PC-9 (cell line): ENCODE measurements around the gene SNAP91. TPM values are rescaled to one million over a fixed set of nuclear protein-coding genes. Genes with fewer than 3 reads are reported as not detected.

Experiments
- BruUV-seq: library from RNA; stranded (reverse); fragments of 400-500 nt; replicated peaks from 2 replicates; lab custom pipeline; 2021; lab: Mats Ljungman, UMichigan
- CTCF ChIA-PET: fragments of 300-600 bp; sonication (Branson Sonifier 250); formaldehyde crosslinking; loops from one replicate; lab custom pipeline; 2022; ENCODE audit warnings: antibody characterized with exemption; lab: Charles Lee
- POLR2A ChIA-PET: fragments of 300-600 bp; sonication (Branson Sonifier 250); formaldehyde crosslinking; loops from one replicate; lab custom pipeline; 2022; ENCODE audit warnings: antibody characterized with exemption; ENCODE audit not compliant: unreplicated experiment; lab: Charles Lee
- DNase-seq, 2 experiments: peaks; one replicate each; pipeline versions ENCODE4 v3.0.0 to v3.0.0-alpha.2; 2015 to 2022; ENCODE audit warnings: mixed read lengths in 1 of 2
- H2AFZ ChIP-seq: fragments of 200-600 bp; sonication (generic); 2 replicates; pipeline ENCODE4 v1.8.1; 2017; ENCODE audit warnings: antibody characterized with exemption
- H3F3A ChIP-seq: fragments of 200-600 bp; sonication (generic); 2 replicates; pipeline ENCODE4 v1.8.1; 2017; ENCODE audit warnings: antibody characterized with exemption, mild to moderate bottlenecking, low read depth; ENCODE audit not compliant: insufficient read depth
- H3K27ac ChIP-seq: fragments of 200-600 bp; sonication (generic); 2 replicates; pipeline ENCODE4 v1.6.1; 2016; ENCODE audit warnings: mixed run types
- H3K27me3 ChIP-seq: fragments of 200-600 bp; sonication (generic); 2 replicates; pipeline ENCODE4 v1.6.1; 2016; ENCODE audit warnings: low read depth, mixed run types; ENCODE audit not compliant: insufficient read depth
- H3K36me3 ChIP-seq: fragments of 200-600 bp; sonication (generic); 2 replicates; pipeline ENCODE4 v1.6.1; 2016; ENCODE audit warnings: low read depth, mixed run types
- H3K4me1 ChIP-seq: fragments of 200-600 bp; sonication (generic); replicated peaks from 2 replicates; pipeline ENCODE4 v1.6.1; 2016; ENCODE audit warnings: mixed run types; ENCODE audit not compliant: insufficient read depth
- H3K4me2 ChIP-seq: fragments of 200-600 bp; sonication (generic); 2 replicates; pipeline ENCODE4 v1.6.1; 2017; ENCODE audit warnings: mixed run types
- H3K4me3 ChIP-seq: fragments of 200-600 bp; sonication (generic); 2 replicates; pipeline ENCODE4 v1.6.1; 2016; ENCODE audit warnings: mixed run types
- H3K79me2 ChIP-seq: fragments of 200-600 bp; sonication (generic); 2 replicates; pipeline ENCODE4 v1.6.1; 2017; ENCODE audit warnings: low read depth, mixed run types
- H3K9me2 ChIP-seq: fragments of 200-600 bp; sonication (generic); 2 replicates; pipeline ENCODE4 v1.8.1; 2017; ENCODE audit warnings: mild to moderate bottlenecking; ENCODE audit not compliant: insufficient read depth
- H3K9me3 ChIP-seq: fragments of 200-600 bp; sonication (generic); 2 replicates; pipeline ENCODE4 v1.8.1; 2016; ENCODE audit warnings: low read depth; ENCODE audit not compliant: insufficient read depth
- H4K20me1 ChIP-seq: fragments of 200-600 bp; sonication (generic); 2 replicates; pipeline ENCODE4 v1.8.1; 2017; ENCODE audit not compliant: insufficient read depth
- EZH2 ChIP-seq: fragments of 200-600 bp; sonication (generic); IDR thresholded peaks from 2 replicates; pipeline ENCODE4 v1.8.0; 2017; ENCODE audit warnings: antibody characterized with exemption, low read depth
- intact Hi-C: fragments of 100-400 bp; cut with micrococcal nuclease; formaldehyde crosslinking; loops from one replicate; pipeline ENCODE4 v1.10.0; 2022; ENCODE audit not compliant: unreplicated experiment
- total RNA-seq: library from RNA; stranded (reverse); gene quantifications from 2 replicates; pipeline ENCODE4 v1.2.3, GENCODE V29; 2021
- TF ChIP-seq, protein P1 (sequence below): fragments of 200-600 bp; sonication (generic); conservative IDR thresholded peaks from 2 replicates; pipeline ENCODE4 v1.6.1; 2017; ENCODE audit warnings: mixed run types, antibody characterized with exemption, mild to moderate bottlenecking, moderate library complexity

Gene SNAP91
- total RNA-seq, 1 experiment from 2014 or later: not detected

GRCh38 chr6:83702749-83703148 is 6.2 kb downstream of the SNAP91 start:
- no peak overlapping the region for H3K4me3 ChIP-seq
- no peaks in the 10 kb centered on the region for H3F3A ChIP-seq
- H3K79me2 ChIP-seq: no peaks in the 10 kb centered on the region
- no peak overlapping the region for H2AFZ ChIP-seq
- intact Hi-C loops: no loop called here
- no peaks in the 10 kb centered on the region for H3K4me1 ChIP-seq
- no TSS peak for BruUV-seq
- no peak for DNase-seq
- no peaks in the 10 kb centered on the region for H3K9me3 ChIP-seq
- H3K4me2 ChIP-seq: no peak overlapping the region
- no peak overlapping the region for H3K27ac ChIP-seq
- H4K20me1 ChIP-seq: no peaks in the 10 kb centered on the region
- no peaks in the 10 kb centered on the region for H3K9me2 ChIP-seq
- TF ChIP-seq EZH2: no peak
- TF ChIP-seq, protein P1, sequence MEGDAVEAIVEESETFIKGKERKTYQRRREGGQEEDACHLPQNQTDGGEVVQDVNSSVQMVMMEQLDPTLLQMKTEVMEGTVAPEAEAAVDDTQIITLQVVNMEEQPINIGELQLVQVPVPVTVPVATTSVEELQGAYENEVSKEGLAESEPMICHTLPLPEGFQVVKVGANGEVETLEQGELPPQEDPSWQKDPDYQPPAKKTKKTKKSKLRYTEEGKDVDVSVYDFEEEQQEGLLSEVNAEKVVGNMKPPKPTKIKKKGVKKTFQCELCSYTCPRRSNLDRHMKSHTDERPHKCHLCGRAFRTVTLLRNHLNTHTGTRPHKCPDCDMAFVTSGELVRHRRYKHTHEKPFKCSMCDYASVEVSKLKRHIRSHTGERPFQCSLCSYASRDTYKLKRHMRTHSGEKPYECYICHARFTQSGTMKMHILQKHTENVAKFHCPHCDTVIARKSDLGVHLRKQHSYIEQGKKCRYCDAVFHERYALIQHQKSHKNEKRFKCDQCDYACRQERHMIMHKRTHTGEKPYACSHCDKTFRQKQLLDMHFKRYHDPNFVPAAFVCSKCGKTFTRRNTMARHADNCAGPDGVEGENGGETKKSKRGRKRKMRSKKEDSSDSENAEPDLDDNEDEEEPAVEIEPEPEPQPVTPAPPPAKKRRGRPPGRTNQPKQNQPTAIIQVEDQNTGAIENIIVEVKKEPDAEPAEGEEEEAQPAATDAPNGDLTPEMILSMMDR: no peak
- no peaks in the 10 kb centered on the region for H3K27me3 ChIP-seq
- ChIA-PET CTCF (no interaction called here), POLR2A (no interaction called here)
- H3K36me3 ChIP-seq: no peaks in the 10 kb centered on the region

- no peaks in the 10 kb centered on the region for H3K4me1 ChIP-seq
- no peak for DNase-seq
- H3F3A ChIP-seq: no peaks in the 10 kb centered on the region
- no peaks in the 10 kb centered on the region for H4K20me1 ChIP-seq
- H3K79me2 ChIP-seq: no peaks in the 10 kb centered on the region
- no peaks in the 10 kb centered on the region for H3K27me3 ChIP-seq
- no peaks in the 10 kb centered on the region for H3K9me2 ChIP-seq
- no peak overlapping the region for H2AFZ ChIP-seq
- H3K27ac ChIP-seq: no peak overlapping the region
- H3K9me3 ChIP-seq: no peaks in the 10 kb centered on the region
- H3K36me3 ChIP-seq: no peaks in the 10 kb centered on the region
- TF ChIP-seq EZH2: no peak
- TF ChIP-seq, protein P1: no peak
- BruUV-seq: no TSS peak
- H3K4me3 ChIP-seq: no peak overlapping the region
- H3K4me2 ChIP-seq: no peak overlapping the region
- intact Hi-C loops: no loop called here
- ChIA-PET POLR2A (no interaction called here), CTCF (no interaction called here)
Observed at GRCh38 chr6:83702077-83702476, 6.8 kb downstream of the SNAP91 start.

DNA sequence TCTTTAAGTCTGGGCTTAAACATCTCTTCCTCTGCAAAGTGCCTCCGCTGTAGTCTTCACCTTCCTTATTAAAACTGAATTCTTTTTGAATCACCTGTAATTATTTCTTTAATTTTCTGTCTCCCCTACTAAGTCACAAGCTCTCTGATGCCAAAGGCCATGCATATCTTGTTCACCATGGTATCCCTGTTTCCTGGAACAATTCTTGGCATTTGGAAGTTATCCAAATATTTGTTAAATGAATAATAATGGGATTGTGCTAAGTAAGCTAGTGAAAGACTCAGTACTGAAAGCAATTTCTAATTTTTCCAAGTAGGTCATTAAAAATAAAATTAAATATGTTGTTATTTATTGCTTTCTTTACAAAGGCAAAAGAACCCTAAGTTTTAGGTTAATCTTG is 12.2 kb downstream of the SNAP91 start:
- no peak overlapping the region for H3K27ac ChIP-seq
- no TSS peak for BruUV-seq
- H3K9me3 ChIP-seq: no peaks in the 10 kb centered on the region
- no peaks in the 10 kb centered on the region for H3K36me3 ChIP-seq
- no peaks in the 10 kb centered on the region for H3K27me3 ChIP-seq
- H3K9me2 ChIP-seq: no peaks in the 10 kb centered on the region
- H3K79me2 ChIP-seq: no peaks in the 10 kb centered on the region
- no peak overlapping the region for H3K4me3 ChIP-seq
- DNase-seq: no peak
- H3F3A ChIP-seq: no peaks in the 10 kb centered on the region
- no peak overlapping the region for H3K4me2 ChIP-seq
- CTCF ChIA-PET: no interaction called here
- H2AFZ ChIP-seq: no peak overlapping the region
- POLR2A ChIA-PET: no interaction called here
- TF ChIP-seq, protein P1: no peak
- no peak for TF ChIP-seq EZH2
- H4K20me1 ChIP-seq: no peaks in the 10 kb centered on the region
- H3K4me1 ChIP-seq: 0 out of 2 replicates have a peak, but pooled peaks cover 4% of the 10 kb centered on the region
- intact Hi-C loops: no loop called here
